GM10266 (cell line): ENCODE measurements around the gene MYO1C.

Source experiments
- DNase-seq: peaks from one replicate; pipeline ENCODE4 v3.0.0; 2012; ENCODE audit errors: extremely low spot score
- CTCF ChIP-seq: IDR thresholded peaks from 2 replicates; pipeline ENCODE4 v1.5.1; 2012; ENCODE audit warnings: mild to moderate bottlenecking, low read depth; ENCODE audit not compliant: control insufficient read depth, insufficient read depth; ENCODE audit errors: missing control alignments

Gene MYO1C

GRCh38 chr17:1490643-1491442 is 1.6 kb downstream of the MYO1C start:
- no peak for TF ChIP-seq CTCF
- DNase-seq: peak; percentile 96

GRCh38 chr17:1488826-1489270 is 3.6 kb downstream of the MYO1C start:
- TF ChIP-seq CTCF: no peak
- DNase-seq: no peak

GRCh38 chr17:1487939-1488825 is 4.3 kb downstream of the MYO1C start:
- no peak for TF ChIP-seq CTCF

GRCh38 chr17:1486802-1487695 is 5.4 kb downstream of the MYO1C start:
- no peak for TF ChIP-seq CTCF
- peak; percentile 81 for DNase-seq

More at GRCh38 chr17:1487939-1488825, 4.3 kb downstream of the MYO1C start:
- peak; percentile 91 for DNase-seq

GRCh38 chr17:1485423-1486376 is 6.8 kb downstream of the MYO1C start:
- no peak for TF ChIP-seq CTCF
- DNase-seq: peak; percentile 88
